Effector memory CD4-positive, alpha-beta T cell (primary cell): Measurements from ENCODE around the gene HEBP2.

ENCODE experiments used
- DNase-seq, 3 donors: peaks; one replicate each; pipeline ENCODE4 v3.0.0-alpha.2; 2020
- H3K27ac ChIP-seq: 2 replicates; pipeline ENCODE4 v1.7.0; 2013; ENCODE audit warnings: mild to moderate bottlenecking, low read length, moderate library complexity; ENCODE audit not compliant: insufficient read depth, poor library complexity, severe bottlenecking
- H3K27me3 ChIP-seq: replicated peaks from 2 replicates; pipeline ENCODE4 v1.7.0; 2013; ENCODE audit warnings: mild to moderate bottlenecking, low read length; ENCODE audit not compliant: insufficient read depth, control insufficient read depth, poor library complexity, severe bottlenecking
- H3K36me3 ChIP-seq: 2 replicates; pipeline ENCODE4 v1.7.0; 2013; ENCODE audit warnings: mild to moderate bottlenecking, low read length, moderate library complexity; ENCODE audit not compliant: control insufficient read depth, insufficient read depth
- H3K4me1 ChIP-seq: 2 replicates; pipeline ENCODE4 v1.7.0; 2013; ENCODE audit warnings: low read length, mild to moderate bottlenecking; ENCODE audit not compliant: control insufficient read depth, insufficient read depth, poor library complexity, severe bottlenecking
- H3K4me3 ChIP-seq: 2 replicates; pipeline ENCODE4 v1.7.0; 2013; ENCODE audit warnings: low read length, low read depth, mild to moderate bottlenecking; ENCODE audit not compliant: insufficient read depth, poor library complexity, severe bottlenecking
- H3K9me3 ChIP-seq: 2 replicates; pipeline ENCODE4 v1.7.0; 2013; ENCODE audit warnings: mild to moderate bottlenecking, low read length, moderate library complexity; ENCODE audit not compliant: control insufficient read depth

HEBP2 gene

DNA sequence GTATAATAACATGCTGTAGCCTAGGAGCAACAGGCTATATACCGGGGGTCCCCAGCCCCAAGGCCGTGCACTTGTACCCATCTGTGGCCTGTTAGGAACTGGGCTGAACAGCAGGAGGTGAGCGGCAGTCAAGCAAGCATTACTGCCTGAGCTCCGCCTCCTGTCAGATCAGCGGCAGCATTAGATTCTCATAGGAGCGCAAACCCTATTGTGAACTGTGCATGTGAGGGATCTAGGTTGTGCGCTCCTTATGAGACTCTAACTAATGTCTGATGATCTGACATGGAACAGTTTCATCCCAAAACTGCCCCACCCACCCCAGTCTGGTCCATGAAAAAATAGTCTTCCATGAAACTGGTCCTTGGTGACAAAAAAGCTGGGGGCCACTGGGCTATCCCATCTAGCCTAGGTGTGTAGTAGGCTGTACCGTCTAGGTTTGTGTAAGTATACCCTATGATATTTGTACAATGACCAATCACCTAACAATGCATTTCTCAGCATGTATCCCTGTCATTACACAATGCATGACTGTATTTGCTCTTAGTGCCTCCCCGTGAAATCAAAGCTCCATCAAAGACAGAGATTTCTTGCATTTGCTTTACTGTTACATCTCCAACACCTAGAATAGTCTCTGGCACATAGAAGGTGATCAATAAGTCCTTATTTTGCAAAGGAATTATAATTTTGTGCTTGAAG is 64.4 kb downstream of the HEBP2 start:
- Histone ChIP-seq H3K27ac (no peak overlapping the region), H3K27me3 (no peaks in the 10 kb centered on the region), H3K9me3 (no peaks in the 10 kb centered on the region), H3K36me3 (no peaks in the 10 kb centered on the region), H3K4me1 (no peaks in the 10 kb centered on the region), H3K4me3 (no peak overlapping the region)
- no peak for DNase-seq
